GM18505 (cell line): ENCODE data around the gene STPG4.

Source experiments
- ATAC-seq: cut with Tn5 transposase; IDR thresholded peaks from one replicate; pipeline ENCODE4 v1.9.1; 2021; ENCODE audit not compliant: unreplicated experiment
- POLR2A ChIP-seq: IDR thresholded peaks from 4 replicates; pipeline ENCODE4 v1.6.1; 2011; ENCODE audit warnings: borderline replicate concordance; ENCODE audit not compliant: insufficient read depth, insufficient read length; ENCODE audit errors: extremely low read depth

STPG4 gene

DNA sequence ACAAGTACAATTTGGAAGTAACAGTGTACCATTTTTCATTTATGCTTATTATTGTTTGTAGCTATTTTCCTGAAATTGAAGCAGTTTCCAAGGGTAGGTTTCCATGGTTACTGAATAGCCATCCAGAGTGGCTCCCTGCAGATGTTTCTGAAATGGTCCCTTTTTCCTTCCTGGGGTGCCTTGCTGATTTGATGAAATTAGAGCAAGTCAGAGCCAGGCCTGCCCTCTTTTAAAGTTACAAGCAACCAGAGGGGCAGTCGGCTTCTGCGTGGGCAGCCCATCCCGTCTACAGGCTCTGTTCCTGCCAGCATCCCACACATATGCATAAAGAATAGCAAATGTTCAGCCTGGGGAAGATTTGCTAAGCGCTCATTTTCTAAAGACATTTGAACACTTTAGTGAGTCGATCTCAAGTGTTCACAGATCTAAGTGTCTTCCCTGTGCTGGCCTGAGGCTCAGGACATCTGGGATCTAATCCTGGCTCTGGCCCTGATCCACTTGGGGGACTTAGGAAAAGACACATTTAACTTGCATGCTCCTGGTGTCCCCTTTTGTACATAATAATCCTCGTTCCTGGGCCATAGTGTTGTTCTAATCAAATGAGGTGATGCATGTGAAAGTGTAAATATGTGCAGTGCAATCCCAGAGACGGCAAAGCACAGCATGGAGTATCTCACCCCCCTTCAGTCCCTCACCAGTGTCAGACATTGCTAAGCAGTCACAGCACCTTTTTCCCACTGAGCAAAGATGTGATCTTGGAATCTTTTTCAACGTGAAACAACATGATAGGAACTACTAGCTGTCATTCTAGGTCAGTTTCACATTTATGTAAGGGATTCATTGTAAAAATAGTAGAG, 92.2 kb downstream of the STPG4 start:
- TF ChIP-seq POLR2A = no peak

DNA sequence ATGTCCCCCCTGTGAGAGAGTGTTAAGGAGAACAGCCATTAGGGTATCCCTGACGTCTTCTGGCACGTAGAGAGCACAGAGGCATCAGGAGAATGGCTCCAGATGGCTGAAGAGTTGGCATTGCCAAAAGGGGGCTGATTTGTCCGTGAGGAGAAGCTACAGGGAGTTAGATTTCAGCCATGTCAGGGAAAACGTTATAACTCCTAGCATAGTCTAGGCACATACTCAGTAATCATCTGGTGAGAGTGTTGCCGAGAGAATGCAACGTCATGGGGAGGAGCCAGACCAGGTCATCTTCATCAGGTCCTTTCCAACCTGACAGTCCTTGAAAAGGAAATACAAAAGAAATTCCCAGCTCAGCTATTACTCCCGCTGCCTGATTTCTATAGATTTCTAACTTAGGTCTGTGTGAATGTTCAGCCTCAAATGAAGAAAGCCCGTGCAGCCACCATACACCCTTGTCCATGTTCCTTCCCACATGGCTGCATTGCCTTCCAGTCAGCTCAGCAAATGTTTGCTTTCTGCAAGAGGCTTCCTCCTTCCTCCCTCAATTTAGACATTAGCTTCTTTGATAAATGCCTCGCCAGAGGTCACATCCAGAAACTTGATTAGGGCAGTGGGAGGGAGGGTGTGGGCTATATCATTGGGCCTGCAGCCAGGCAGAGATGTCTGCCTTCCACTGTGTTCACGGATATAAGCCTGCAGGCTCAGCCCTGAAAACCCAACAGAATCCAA, 93.0 kb downstream of the STPG4 start:
- no peak for ATAC-seq

More for the DNA sequence above, 92.2 kb downstream of the STPG4 start:
- ATAC-seq = no peak

GRCh38 chr2:47060652-47061170, 94.4 kb downstream of the STPG4 start:
- no peak for TF ChIP-seq POLR2A
- no peak for ATAC-seq

More for the DNA sequence above, 93.0 kb downstream of the STPG4 start:
- no peak for TF ChIP-seq POLR2A

- TF ChIP-seq POLR2A = no peak
- ATAC-seq = no peak
These were observed 96.8 kb downstream of the STPG4 start for GRCh38 chr2:47058003-47058931.

DNA sequence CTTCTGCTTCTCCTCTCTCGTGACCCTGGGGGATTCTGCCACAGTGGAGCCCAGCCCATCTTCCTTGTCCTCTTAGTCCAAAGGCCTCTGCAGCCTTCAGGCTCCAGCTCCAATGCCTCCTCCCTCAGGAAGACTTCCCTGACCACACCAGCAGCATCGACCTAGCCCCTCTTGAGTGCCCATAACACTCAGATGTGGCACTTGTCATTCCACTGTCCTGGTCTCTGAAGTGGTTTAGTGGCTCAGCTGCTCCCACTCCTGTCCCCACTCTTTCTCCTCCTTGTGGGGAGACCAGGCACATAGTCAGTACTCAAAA, 97.5 kb downstream of the STPG4 start:
- no peak for TF ChIP-seq POLR2A
- no peak for ATAC-seq

- no peak for ATAC-seq
- TF ChIP-seq POLR2A = no peak
These were observed 98.0 kb downstream of the STPG4 start for GRCh38 chr2:47056868-47057686.

- ATAC-seq = no peak
- TF ChIP-seq POLR2A = no peak
These were observed 98.7 kb downstream of the STPG4 start for GRCh38 chr2:47056374-47056773.

DNA sequence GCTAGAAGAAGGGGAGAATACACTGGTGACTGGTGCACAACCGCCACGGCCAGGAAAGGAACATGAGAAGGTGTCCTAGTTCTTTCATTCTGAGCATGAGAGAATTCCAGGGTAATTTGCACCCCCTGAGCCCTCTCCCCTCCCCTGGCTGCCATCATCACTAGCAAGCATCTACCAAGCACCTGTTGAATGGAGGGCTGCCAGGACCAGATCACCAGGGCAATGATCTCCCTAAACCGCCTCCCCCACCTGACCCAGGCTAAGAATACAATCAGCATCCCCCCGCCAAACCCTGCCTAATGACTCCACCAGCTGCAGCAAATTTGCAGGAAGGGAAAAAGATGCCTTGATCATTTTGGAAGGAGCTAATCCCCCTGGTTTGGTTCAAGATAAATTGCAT, 100.2 kb downstream of the STPG4 start:
- no peak for TF ChIP-seq POLR2A
- no peak for ATAC-seq

GRCh38 chr2:47054036-47054555, 101.0 kb downstream of the STPG4 start:
- no peak for ATAC-seq
- no peak for TF ChIP-seq POLR2A

- ATAC-seq = no peak
- TF ChIP-seq POLR2A = no peak
These were observed 102.3 kb downstream of the STPG4 start for GRCh38 chr2:47052847-47053246.

GRCh38 chr2:47051562-47051961, 103.5 kb downstream of the STPG4 start:
- no peak for TF ChIP-seq POLR2A
- no peak for ATAC-seq

GRCh38 chr2:47050762-47051161, 104.3 kb downstream of the STPG4 start:
- no peak for TF ChIP-seq POLR2A
- ATAC-seq = no peak
